SKM-1 treated with dmso at 0.1 percent for 144 hours (cell line): ENCODE data around the gene ELF5.

ENCODE experiments used
- DNase-seq: peaks from one replicate; lab custom pipeline; 2025; ENCODE audit not compliant: unreplicated experiment; lab: John Stamatoyannopoulos, UW

The ELF5 gene

GRCh38 chr11:34513682-34514449 is at the start of gene ELF5:
Gene ELF5, minus strand, starts transcription at chr11:34513794. Its CDS starts 8,045 bp downstream, at chr11:34505749.
- DNase-seq, result no peak

- DNase-seq, result no peak
These were observed 49.4 kb upstream of the ELF5 start for GRCh38 chr11:34562976-34563375.

GRCh38 chr11:34560511-34560910 is 46.9 kb upstream of the ELF5 start:
- no peak for DNase-seq

GRCh38 chr11:34558673-34559072 is 45.1 kb upstream of the ELF5 start:
- no peak for DNase-seq

- DNase-seq, result no peak
These were observed 44.6 kb upstream of the ELF5 start for GRCh38 chr11:34558211-34558610.

- peak; percentile 89 for DNase-seq
These were observed 38.7 kb upstream of the ELF5 start for GRCh38 chr11:34552270-34552669.

- DNase-seq, result no peak
These were observed 35.7 kb upstream of the ELF5 start for GRCh38 chr11:34549271-34549670.

- no peak for DNase-seq
These were observed 34.7 kb upstream of the ELF5 start for GRCh38 chr11:34548278-34548677.

- DNase-seq, result no peak
These were observed 33.1 kb upstream of the ELF5 start for GRCh38 chr11:34546511-34547209.

- DNase-seq, result no peak
These were observed 28.5 kb upstream of the ELF5 start for GRCh38 chr11:34542089-34542488.

GRCh38 chr11:34540870-34541269 is 27.3 kb upstream of the ELF5 start:
- no peak for DNase-seq

- no peak for DNase-seq
These were observed 24.0 kb upstream of the ELF5 start for GRCh38 chr11:34537636-34538035.

- no peak for DNase-seq
These were observed 22.5 kb upstream of the ELF5 start for GRCh38 chr11:34536056-34536455.

- no peak for DNase-seq
These were observed 21.2 kb upstream of the ELF5 start for GRCh38 chr11:34534826-34535225.

GRCh38 chr11:34531663-34532062 is 18.1 kb upstream of the ELF5 start:
- DNase-seq, result no peak

- no peak for DNase-seq
These were observed 17.1 kb upstream of the ELF5 start for GRCh38 chr11:34530545-34531234.

GRCh38 chr11:34529643-34530042 is 16.0 kb upstream of the ELF5 start:
- DNase-seq, result no peak

- DNase-seq, result no peak
These were observed 14.5 kb upstream of the ELF5 start for GRCh38 chr11:34528072-34528471.

- DNase-seq, result no peak
These were observed 12.5 kb upstream of the ELF5 start for GRCh38 chr11:34525888-34526657.

GRCh38 chr11:34525098-34525497 is 11.5 kb upstream of the ELF5 start:
- DNase-seq, result no peak

GRCh38 chr11:34524696-34525095 is 11.1 kb upstream of the ELF5 start:
- DNase-seq, result no peak
